ENCODE measurements around the gene PTGS1.

- no peak for TF ChIP-seq CTCF (conservative IDR thresholded peaks at IDR 0.05; ENCODE audit: low read length)
- TF ChIP-seq EZH2phosphoT487 (IDR thresholded peaks at IDR 0.05; ENCODE audit: borderline replicate concordance): no peak
Observed at GRCh38 chr9:122349201-122349600, 21.6 kb upstream of the PTGS1 start.

All from Loucy (cell line).